Adrenal gland (tissue), 5 donors: ENCODE measurements around the gene FDCSP.

Experiments used
- POLR2A ChIP-seq, 2 donors: fragments of 450-650 bp; IDR thresholded peaks; one replicate each; pipeline ENCODE4 v1.6.1; 2017; ENCODE audit warnings: antibody characterized with exemption in 2 of 2, mild to moderate bottlenecking in 2 of 2, moderate library complexity in 1 of 2
- TF ChIP-seq, protein P1 (sequence below), 6 experiments: fragments of 450-650 bp in 4 of 6; fragments of 200-600 bp in 2 of 6; sonication (generic) in 1 of 6; IDR thresholded peaks; 1 replicate in 5 of 6; 2 replicates in 1 of 6; pipeline versions ENCODE4 v1.5.1 to v1.8.0; 2016 to 2021; ENCODE audit warnings: antibody characterized with exemption in 6 of 6, mild to moderate bottlenecking in 2 of 6, moderate library complexity in 1 of 6
- donor health status: DM: no; HTN: no; CAD: no.

DNA sequence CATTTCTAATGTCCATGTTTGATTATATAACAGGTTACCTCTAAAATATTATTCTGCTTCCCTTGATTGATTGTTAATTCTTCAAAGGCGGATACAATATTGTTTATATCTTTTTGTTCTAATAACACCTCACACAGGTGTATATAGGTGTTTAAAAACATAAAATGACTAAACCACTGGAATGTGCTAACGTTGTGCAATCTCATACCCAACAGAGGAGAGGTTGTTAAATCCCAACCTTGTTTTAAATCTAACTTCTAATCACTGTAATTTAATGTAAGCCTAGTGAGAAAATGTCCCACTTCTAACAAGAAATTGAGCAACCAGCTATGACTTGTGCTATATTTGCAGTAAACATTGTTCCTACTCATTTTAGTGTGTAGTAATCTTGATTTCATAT is 29.1 kb upstream of the FDCSP start:
- TF ChIP-seq, protein P1, sequence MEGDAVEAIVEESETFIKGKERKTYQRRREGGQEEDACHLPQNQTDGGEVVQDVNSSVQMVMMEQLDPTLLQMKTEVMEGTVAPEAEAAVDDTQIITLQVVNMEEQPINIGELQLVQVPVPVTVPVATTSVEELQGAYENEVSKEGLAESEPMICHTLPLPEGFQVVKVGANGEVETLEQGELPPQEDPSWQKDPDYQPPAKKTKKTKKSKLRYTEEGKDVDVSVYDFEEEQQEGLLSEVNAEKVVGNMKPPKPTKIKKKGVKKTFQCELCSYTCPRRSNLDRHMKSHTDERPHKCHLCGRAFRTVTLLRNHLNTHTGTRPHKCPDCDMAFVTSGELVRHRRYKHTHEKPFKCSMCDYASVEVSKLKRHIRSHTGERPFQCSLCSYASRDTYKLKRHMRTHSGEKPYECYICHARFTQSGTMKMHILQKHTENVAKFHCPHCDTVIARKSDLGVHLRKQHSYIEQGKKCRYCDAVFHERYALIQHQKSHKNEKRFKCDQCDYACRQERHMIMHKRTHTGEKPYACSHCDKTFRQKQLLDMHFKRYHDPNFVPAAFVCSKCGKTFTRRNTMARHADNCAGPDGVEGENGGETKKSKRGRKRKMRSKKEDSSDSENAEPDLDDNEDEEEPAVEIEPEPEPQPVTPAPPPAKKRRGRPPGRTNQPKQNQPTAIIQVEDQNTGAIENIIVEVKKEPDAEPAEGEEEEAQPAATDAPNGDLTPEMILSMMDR (IDR thresholded peaks at IDR 0.05) = no peak
- no peak for TF ChIP-seq POLR2A (IDR thresholded peaks at IDR 0.05)
